ENCODE data around the gene CDC6. TPM values are rescaled to one million over a fixed set of nuclear protein-coding genes. Genes with fewer than 3 reads are reported as not detected.

The CDC6 gene
- total RNA-seq, 6 experiments from 2014 or later = 16.9 to 36.0 (median 31.5) TPM

DNA sequence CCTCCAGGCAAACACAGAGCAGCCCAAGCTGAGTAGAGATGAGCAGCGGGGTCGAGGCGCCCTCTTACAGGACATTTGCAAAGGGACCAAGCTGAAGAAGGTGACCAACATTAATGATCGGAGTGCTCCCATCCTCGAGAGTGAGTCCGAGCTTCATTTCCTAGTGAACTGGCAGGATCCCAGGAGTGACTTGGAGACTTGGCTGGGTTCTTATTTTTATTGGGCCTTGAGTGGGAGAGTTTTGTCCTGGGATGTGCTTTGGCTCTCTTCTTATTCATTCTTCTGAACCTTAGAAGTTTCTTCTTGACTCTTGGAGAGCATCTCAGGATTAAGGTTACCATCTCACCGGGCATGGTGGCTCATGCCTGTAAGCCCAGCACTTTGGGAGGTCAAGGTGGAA lies 27.2 kb upstream of the CDC6 start:
- no peaks in the 10 kb centered on the region for H3K4me1 Mint-ChIP-seq (ENCODE audit: low read depth)
- peaks cover 21% of the 10 kb centered on the region for H3K36me3 Mint-ChIP-seq (ENCODE audit: low read depth)
- H3K27me3 Mint-ChIP-seq (ENCODE audit: insufficient read depth) = no peaks in the 10 kb centered on the region
- H3K27ac Mint-ChIP-seq = no peak overlapping the region
- no peak overlapping the region for H3K4me3 Mint-ChIP-seq
- no peak for DNase-seq
- TF ChIP-seq, protein P1, sequence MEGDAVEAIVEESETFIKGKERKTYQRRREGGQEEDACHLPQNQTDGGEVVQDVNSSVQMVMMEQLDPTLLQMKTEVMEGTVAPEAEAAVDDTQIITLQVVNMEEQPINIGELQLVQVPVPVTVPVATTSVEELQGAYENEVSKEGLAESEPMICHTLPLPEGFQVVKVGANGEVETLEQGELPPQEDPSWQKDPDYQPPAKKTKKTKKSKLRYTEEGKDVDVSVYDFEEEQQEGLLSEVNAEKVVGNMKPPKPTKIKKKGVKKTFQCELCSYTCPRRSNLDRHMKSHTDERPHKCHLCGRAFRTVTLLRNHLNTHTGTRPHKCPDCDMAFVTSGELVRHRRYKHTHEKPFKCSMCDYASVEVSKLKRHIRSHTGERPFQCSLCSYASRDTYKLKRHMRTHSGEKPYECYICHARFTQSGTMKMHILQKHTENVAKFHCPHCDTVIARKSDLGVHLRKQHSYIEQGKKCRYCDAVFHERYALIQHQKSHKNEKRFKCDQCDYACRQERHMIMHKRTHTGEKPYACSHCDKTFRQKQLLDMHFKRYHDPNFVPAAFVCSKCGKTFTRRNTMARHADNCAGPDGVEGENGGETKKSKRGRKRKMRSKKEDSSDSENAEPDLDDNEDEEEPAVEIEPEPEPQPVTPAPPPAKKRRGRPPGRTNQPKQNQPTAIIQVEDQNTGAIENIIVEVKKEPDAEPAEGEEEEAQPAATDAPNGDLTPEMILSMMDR (IDR thresholded peaks at IDR 0.05) = no peak
- no peaks in the 10 kb centered on the region for H3K9me3 Mint-ChIP-seq

DNA sequence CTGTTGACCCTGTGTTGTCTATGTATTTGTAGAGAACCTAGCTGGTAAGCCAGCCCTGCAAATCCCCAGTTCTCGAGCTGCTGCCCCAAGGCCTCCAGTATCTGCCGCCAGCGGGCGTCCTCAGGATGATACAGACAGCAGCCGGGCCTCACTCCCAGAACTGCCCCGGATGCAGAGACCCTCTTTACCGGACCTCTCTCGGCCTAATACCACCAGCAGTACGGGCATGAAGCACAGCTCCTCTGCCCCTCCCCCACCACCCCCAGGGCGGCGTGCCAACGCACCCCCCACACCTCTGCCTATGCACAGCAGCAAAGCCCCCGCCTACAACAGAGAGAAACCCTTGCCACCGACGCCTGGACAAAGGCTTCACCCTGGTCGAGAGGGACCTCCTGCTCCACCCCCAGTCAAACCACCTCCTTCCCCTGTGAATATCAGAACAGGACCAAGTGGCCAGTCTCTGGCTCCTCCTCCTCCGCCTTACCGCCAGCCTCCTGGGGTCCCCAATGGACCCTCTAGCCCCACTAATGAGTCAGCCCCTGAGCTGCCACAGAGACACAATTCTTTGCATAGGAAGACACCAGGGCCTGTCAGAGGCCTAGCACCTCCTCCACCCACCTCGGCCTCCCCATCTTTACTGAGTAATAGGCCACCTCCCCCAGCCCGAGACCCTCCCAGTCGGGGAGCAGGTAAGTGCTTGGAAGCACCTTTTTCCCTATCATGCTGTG lies 23.1 kb upstream of the CDC6 start:
- H3K27me3 Mint-ChIP-seq (ENCODE audit: insufficient read depth) = no peaks in the 10 kb centered on the region
- H3K9me3 Mint-ChIP-seq = no peaks in the 10 kb centered on the region
- H3K4me1 Mint-ChIP-seq (ENCODE audit: low read depth) = no peaks in the 10 kb centered on the region
- H3K36me3 Mint-ChIP-seq (ENCODE audit: low read depth) = peaks cover 16% of the 10 kb centered on the region
- H3K27ac Mint-ChIP-seq = no peak overlapping the region
- TF ChIP-seq, protein P1 (IDR thresholded peaks at IDR 0.05) = no peak
- DNase-seq = no peak
- no peak overlapping the region for H3K4me3 Mint-ChIP-seq

DNA sequence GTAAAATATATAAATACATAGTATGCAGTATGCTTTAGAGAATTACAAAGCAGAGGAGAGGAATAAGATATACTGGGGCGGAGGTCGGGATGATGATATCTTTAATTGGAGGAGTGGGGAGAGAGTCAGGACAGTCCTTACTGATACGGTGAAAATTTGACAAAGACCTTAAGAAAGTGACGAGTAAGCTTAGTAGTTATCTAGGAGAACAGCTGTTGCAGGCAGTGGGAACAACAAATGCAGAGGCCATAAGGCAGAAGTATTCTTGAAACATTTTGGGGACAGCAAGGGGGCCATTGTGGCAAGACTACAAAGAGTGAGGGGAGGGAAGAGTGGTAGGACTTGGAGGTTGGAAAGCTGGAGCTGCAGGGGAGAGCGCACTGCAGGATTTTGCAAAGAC lies 22.3 kb upstream of the CDC6 start:
- no peaks in the 10 kb centered on the region for H3K9me3 Mint-ChIP-seq
- DNase-seq = no peak
- H3K36me3 Mint-ChIP-seq (ENCODE audit: low read depth) = peaks cover 15% of the 10 kb centered on the region
- TF ChIP-seq, protein P1 (IDR thresholded peaks at IDR 0.05) = no peak
- no peaks in the 10 kb centered on the region for H3K4me1 Mint-ChIP-seq (ENCODE audit: low read depth)
- no peak overlapping the region for H3K27ac Mint-ChIP-seq
- H3K27me3 Mint-ChIP-seq (ENCODE audit: insufficient read depth) = no peaks in the 10 kb centered on the region
- H3K4me3 Mint-ChIP-seq = no peak overlapping the region

DNA sequence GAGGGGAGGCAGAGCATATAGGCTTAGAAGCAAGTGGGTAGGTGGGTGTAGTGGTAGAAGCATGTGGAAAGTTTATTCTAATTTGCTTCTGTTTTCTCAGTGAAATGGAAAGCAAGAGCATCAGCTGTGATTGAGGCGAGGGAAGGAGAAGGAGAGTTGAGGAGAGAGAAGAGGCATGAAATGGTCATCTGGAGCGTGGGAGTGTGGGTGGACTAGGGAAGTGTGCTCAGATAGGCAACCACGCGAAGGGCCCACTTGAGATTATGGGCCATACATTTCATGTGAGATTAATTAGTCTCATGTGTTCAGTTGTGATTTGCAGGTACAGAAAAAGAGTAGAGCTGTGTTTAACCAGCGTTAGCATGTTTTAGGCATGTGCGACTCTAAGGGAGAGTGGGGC lies 20.8 kb upstream of the CDC6 start:
- Mint-ChIP-seq H3K4me1 (ENCODE audit: low read depth) (no peaks in the 10 kb centered on the region), H3K27ac (no peak overlapping the region), H3K27me3 (ENCODE audit: insufficient read depth) (no peaks in the 10 kb centered on the region), H3K4me3 (no peak overlapping the region), H3K36me3 (ENCODE audit: low read depth) (peaks cover 13% of the 10 kb centered on the region), H3K9me3 (no peaks in the 10 kb centered on the region)
- DNase-seq = no peak
- TF ChIP-seq, protein P1 (IDR thresholded peaks at IDR 0.05) = no peak

DNA sequence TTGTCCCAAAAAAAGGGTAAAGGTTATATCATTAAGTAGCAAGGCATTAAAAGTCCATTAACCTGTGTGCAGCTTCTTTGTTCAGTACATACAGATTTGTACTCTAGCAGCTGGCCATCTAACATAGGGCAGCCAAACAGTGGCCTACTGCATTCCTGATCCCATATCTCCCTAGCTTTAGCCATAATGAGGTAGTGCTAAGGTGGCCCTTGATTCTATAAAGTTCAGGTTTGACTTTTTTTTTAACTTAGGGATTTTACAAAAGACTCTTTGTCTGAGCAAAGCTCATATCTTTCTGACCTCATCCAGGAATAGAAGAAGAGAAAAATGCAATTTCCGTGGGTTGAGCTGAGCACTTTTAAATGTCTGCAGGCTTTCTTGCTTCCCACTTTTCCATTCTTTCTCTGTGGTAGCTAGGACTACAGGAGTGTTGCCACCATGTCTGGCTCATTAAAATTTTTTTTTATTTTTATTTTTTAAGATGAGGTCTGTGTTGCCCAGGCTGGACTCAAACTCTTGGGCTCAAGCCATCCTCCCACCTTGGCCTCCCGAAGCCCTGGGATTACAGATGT lies 19.5 kb upstream of the CDC6 start:
- peaks cover 2% of the 10 kb centered on the region for H3K27me3 Mint-ChIP-seq (ENCODE audit: insufficient read depth)
- H3K36me3 Mint-ChIP-seq (ENCODE audit: low read depth) = peaks cover 13% of the 10 kb centered on the region
- no peak overlapping the region for H3K4me3 Mint-ChIP-seq
- no peak for DNase-seq
- no peaks in the 10 kb centered on the region for H3K4me1 Mint-ChIP-seq (ENCODE audit: low read depth)
- no peaks in the 10 kb centered on the region for H3K9me3 Mint-ChIP-seq
- no peak overlapping the region for H3K27ac Mint-ChIP-seq
- TF ChIP-seq, protein P1 (IDR thresholded peaks at IDR 0.05) = no peak
